Body of pancreas (tissue), 4 donors: Measurements from ENCODE around the gene SYT5. TPM values are rescaled to one million over a fixed set of nuclear protein-coding genes. Genes with fewer than 3 reads are reported as not detected.

Experiments
- ATAC-seq: fragments of 150-250 bp; one replicate; pipeline ENCODE4 v1.9.1; 2016
- DNase-seq, 4 donors: peaks; one replicate each; pipeline ENCODE4 v3.0.0-alpha.2; 2019
- H3K27ac ChIP-seq, 4 donors: fragments of 200-600 bp; sonication (generic); 1 replicate in 3 of 4; 2 replicates in 1 of 4; pipeline versions ENCODE4 v1.5.1 to v1.6.1; 2016 to 2019; ENCODE audit warnings: mild to moderate bottlenecking in 1 of 4, mixed read lengths in 1 of 4, moderate library complexity in 1 of 4
- H3K27me3 ChIP-seq, 2 donors: fragments of 200-600 bp; sonication (generic); one replicate each; pipeline ENCODE4 v1.6.0; 2016; ENCODE audit warnings: mild to moderate bottlenecking in 1 of 2
- H3K36me3 ChIP-seq, 2 donors: fragments of 200-600 bp; sonication (generic); replicated peaks in 1 of 2; 2 replicates each; pipeline ENCODE4 v1.5.1; 2016; ENCODE audit warnings: low read depth in 2 of 2; ENCODE audit not compliant: insufficient read depth in 1 of 2
- H3K4me1 ChIP-seq: fragments of 200-600 bp; sonication (generic); one replicate; pipeline ENCODE4 v1.6.0; 2016
- H3K4me3 ChIP-seq, 2 donors: fragments of 200-600 bp; sonication (generic); 1 replicate in 1 of 2; 2 replicates in 1 of 2; pipeline ENCODE4 v1.5.1; 2016 to 2019
- H3K9me3 ChIP-seq, 3 donors: fragments of 200-600 bp; sonication (generic); 1 replicate in 2 of 3; 2 replicates in 1 of 3; pipeline ENCODE4 v1.5.1; 2016
- CTCF ChIP-seq, 7 experiments: fragments of 450-650 bp in 4 of 7; fragments of 200-600 bp in 3 of 7; sonication (generic) in 3 of 7; IDR thresholded peaks; one replicate each; pipeline ENCODE4 v1.5.1; 2016 to 2019; ENCODE audit warnings: antibody characterized with exemption in 7 of 7
- POLR2A ChIP-seq, 3 donors: fragments of 450-650 bp; IDR thresholded peaks; one replicate each; pipeline ENCODE4 v1.6.1; 2016; ENCODE audit warnings: antibody characterized with exemption in 3 of 3, mild to moderate bottlenecking in 2 of 3
- WGBS, 2 donors: methylation state at CpG; one replicate each; pipeline ENCODE4 v1.1.5; 2017; 5-methylcytosine and 5-hydroxymethylcytosine counted together
- intact Hi-C: fragments of 100-400 bp; cut with DNase I; formaldehyde crosslinking; loops from one replicate; pipeline ENCODE4 v1.15.1; 2023
- total RNA-seq, 2 donors: library from RNA; depleted of rRNA; stranded (reverse); fragments of >200 nt; gene quantifications; one replicate each; pipeline ENCODE4 v1.1.0, GENCODE V29; 2016

SYT5 gene
- total RNA-seq, 2 donors from 2014 or later = 0.26 TPM; not detected in 1

GRCh38 chr19:55198651-55199050 lies 18.6 kb upstream of the SYT5 start:
- Histone ChIP-seq H3K4me3 (no peak overlapping the region), H3K27me3 (no peaks in the 10 kb centered on the region), H3K4me1 (no peaks in the 10 kb centered on the region), H3K36me3 (no peaks in the 10 kb centered on the region), H3K27ac (no peak overlapping the region), H3K9me3 (no peaks in the 10 kb centered on the region)
- ATAC-seq (no peak), DNase-seq (no peak)
- 80 to 90% methylated on average over 2 to 5 of the region's 5 CpGs for WGBS, 2 donors
- intact Hi-C loops = no loop called here
- TF ChIP-seq POLR2A (IDR thresholded peaks at IDR 0.05) = no peak
- no peak for TF ChIP-seq CTCF (IDR thresholded peaks at IDR 0.05)

GRCh38 chr19:55197528-55197927 lies 17.4 kb upstream of the SYT5 start:
- DNase-seq = no peak
- Histone ChIP-seq H3K36me3 (no peaks in the 10 kb centered on the region), H3K4me3 (no peak overlapping the region), H3K9me3 (no peaks in the 10 kb centered on the region), H3K27me3 (no peaks in the 10 kb centered on the region), H3K4me1 (no peaks in the 10 kb centered on the region), H3K27ac (no peak overlapping the region)
- TF ChIP-seq POLR2A (IDR thresholded peaks at IDR 0.05) = no peak
- TF ChIP-seq CTCF (IDR thresholded peaks at IDR 0.05) = no peak
- intact Hi-C loops = no loop called here
- WGBS, 2 donors = 60 to 75% methylated on average over 4 of the region's 4 CpGs
- ATAC-seq = no peak

- TF ChIP-seq CTCF (IDR thresholded peaks at IDR 0.05) = no peak
- TF ChIP-seq POLR2A (IDR thresholded peaks at IDR 0.05) = no peak
- H3K36me3 ChIP-seq = no peaks in the 10 kb centered on the region
- H3K27me3 ChIP-seq = no peaks in the 10 kb centered on the region
- intact Hi-C loops = no loop called here
- 85 to 91% methylated on average over 10 of the region's 10 CpGs for WGBS, 2 donors
- no peaks in the 10 kb centered on the region for H3K9me3 ChIP-seq
- H3K27ac ChIP-seq = no peak overlapping the region
- H3K4me3 ChIP-seq = no peak overlapping the region
- no peaks in the 10 kb centered on the region for H3K4me1 ChIP-seq
- no peak for DNase-seq
- ATAC-seq = no peak
Observed at GRCh38 chr19:55196803-55197202, 16.7 kb upstream of the SYT5 start.

GRCh38 chr19:55193481-55193880 lies 13.4 kb upstream of the SYT5 start:
- H3K4me3 ChIP-seq = no peak overlapping the region
- 82% methylated on average over 12 of the region's 12 CpGs for WGBS, 2 donors
- ATAC-seq (no peak), DNase-seq (no peak)
- intact Hi-C loops = no loop called here
- H3K27me3 ChIP-seq = no peaks in the 10 kb centered on the region
- no peaks in the 10 kb centered on the region for H3K4me1 ChIP-seq
- TF ChIP-seq CTCF (IDR thresholded peaks at IDR 0.05) (no peak), POLR2A (IDR thresholded peaks at IDR 0.05) (no peak)
- H3K27ac ChIP-seq = no peak overlapping the region
- no peaks in the 10 kb centered on the region for H3K9me3 ChIP-seq
- no peaks in the 10 kb centered on the region for H3K36me3 ChIP-seq

- Histone ChIP-seq H3K9me3 (no peaks in the 10 kb centered on the region), H3K4me1 (no peaks in the 10 kb centered on the region), H3K27me3 (no peaks in the 10 kb centered on the region), H3K4me3 (no peak overlapping the region), H3K27ac (no peak overlapping the region), H3K36me3 (no peaks in the 10 kb centered on the region)
- no peak for TF ChIP-seq POLR2A (IDR thresholded peaks at IDR 0.05)
- TF ChIP-seq CTCF (IDR thresholded peaks at IDR 0.05) = no peak
- intact Hi-C loops = no loop called here
- peak; percentile 42 for ATAC-seq
- peak in 1 of 4 donors; percentile 44 for DNase-seq
- 63 to 66% methylated on average over 15 of the region's 15 CpGs for WGBS, 2 donors
Observed at GRCh38 chr19:55189403-55189835, 9.3 kb upstream of the SYT5 start.
